GM12892 (cell line): ENCODE data around the gene LETMD1.

Experiments used
- POLR2A ChIP-seq: IDR thresholded peaks from 2 replicates; pipeline ENCODE4 v1.6.1; 2011; ENCODE audit warnings: low read depth, low read length, control low read depth
- POLR2AphosphoS5 ChIP-seq: IDR thresholded peaks from 2 replicates; pipeline ENCODE4 v1.6.1; 2011; ENCODE audit warnings: low read depth, low read length, control low read depth

GRCh38 chr12:51080136-51080535 is 32.0 kb downstream of the LETMD1 start:
- no peak for TF ChIP-seq POLR2AphosphoS5
- no peak for TF ChIP-seq POLR2A
